Sciatic nerve (tissue), 2 donors: ENCODE results near the gene GPR156. TPM values are rescaled to one million over a fixed set of nuclear protein-coding genes. Genes with fewer than 3 reads are reported as not detected.

ENCODE experiments used
- ATAC-seq: fragments of 200-7000 bp; cut with Tn5 transposase; one replicate; pipeline ENCODE4 v1.9.1; 2020; ENCODE audit warnings: mild to moderate bottlenecking, moderate library complexity
- DNase-seq: peaks from one replicate; pipeline ENCODE4 v3.0.0-alpha.2; 2020; ENCODE audit warnings: low spot score
- intact Hi-C: fragments of 100-400 bp; cut with DNase I; formaldehyde crosslinking; loops from one replicate; pipeline ENCODE4 v1.14.2; 2022
- total RNA-seq: library from RNA; stranded (reverse); fragmentation: NEBNext Ultra II Directional; extraction: Animal tissue kit (Norgen Biotek cat#: 25700); gene quantifications from one replicate; pipeline ENCODE4 v1.2.1, GENCODE V29; 2021
- donor health status: DM: no; HTN: no; CAD: no.
- donor health status: DM: no; HTN: no; CAD: no.

The GPR156 gene
- total RNA-seq, 1 donor from 2014 or later, result 0.98 TPM

DNA sequence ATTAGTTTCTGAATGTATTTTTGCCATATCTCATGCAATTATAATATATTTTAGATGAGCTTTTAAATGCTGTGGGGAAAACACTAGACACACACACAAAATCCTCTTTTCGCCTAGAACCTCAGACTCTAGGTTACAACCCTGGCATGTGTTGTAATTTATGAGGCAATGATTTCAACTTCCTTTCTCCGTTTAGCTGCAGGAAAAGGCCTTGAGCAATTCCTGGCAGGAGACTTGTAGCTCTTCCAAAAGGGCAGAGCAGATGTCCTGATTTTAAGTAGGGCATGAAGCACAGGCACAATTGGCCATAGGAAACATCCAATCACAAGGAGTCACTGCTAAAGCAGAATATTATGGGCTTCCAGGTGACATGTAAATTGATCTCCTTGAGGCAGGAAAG lies 82.0 kb downstream of the GPR156 start:
- DNase-seq, result no peak
- intact Hi-C loops, result no loop called here
- peak; percentile 94 for ATAC-seq

DNA sequence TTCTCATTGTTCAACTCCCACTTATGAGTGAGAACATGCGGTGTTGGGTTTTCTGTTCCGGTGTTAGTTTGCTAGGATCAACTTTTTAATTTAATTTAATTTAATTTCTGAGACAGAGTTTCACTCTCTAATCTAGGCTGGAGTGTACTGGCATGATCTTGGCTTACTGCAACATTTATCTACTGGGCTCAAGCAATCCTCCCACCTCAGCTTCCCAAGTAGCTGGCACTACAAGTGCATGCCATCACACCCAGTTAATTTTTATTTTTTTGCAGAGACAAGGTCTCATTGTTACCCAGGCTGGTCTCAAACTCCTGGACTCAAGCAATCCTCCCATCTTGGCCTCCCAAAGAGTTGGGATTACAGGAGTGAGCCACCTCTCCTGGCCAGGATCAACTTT lies 82.7 kb downstream of the GPR156 start:
- intact Hi-C loops, result no loop called here
- no peak for ATAC-seq
- no peak for DNase-seq

DNA sequence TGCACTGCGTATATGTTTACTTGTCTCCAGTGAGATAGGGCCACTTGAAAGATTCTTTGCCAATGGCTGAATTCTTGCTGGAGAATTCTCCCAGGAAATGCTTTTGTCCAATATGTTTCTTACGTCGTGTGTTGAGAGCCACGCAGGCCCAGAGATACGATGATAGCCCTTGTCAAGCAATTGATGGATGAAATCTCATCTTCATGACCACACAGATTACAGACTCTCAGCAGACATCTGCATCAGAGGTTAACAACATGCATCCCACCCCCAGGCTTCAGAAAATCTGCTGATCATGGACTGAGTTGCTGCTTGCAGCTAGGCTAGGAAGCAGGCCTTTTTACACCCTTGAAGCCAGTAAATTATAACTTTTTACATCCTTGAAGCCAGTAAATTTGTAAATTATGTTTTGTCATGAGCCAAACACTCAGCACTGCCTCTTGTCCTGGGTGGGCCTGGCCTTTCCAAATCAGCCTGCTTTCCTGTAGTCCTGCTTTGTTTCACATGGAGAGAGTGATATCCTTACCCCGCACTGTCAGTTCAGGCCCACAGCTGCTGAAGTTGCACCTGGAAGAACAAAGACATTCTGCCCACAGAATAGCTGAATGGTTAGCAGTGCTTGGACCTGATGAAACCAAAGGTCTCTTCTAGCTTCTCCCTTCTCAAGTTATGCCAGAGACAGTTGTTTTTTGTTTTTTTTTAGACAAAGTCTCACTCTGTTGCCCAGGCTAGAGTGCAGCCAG lies 84.4 kb downstream of the GPR156 start:
- DNase-seq (no peak), ATAC-seq (no peak)
- intact Hi-C loops, result no loop called here

DNA sequence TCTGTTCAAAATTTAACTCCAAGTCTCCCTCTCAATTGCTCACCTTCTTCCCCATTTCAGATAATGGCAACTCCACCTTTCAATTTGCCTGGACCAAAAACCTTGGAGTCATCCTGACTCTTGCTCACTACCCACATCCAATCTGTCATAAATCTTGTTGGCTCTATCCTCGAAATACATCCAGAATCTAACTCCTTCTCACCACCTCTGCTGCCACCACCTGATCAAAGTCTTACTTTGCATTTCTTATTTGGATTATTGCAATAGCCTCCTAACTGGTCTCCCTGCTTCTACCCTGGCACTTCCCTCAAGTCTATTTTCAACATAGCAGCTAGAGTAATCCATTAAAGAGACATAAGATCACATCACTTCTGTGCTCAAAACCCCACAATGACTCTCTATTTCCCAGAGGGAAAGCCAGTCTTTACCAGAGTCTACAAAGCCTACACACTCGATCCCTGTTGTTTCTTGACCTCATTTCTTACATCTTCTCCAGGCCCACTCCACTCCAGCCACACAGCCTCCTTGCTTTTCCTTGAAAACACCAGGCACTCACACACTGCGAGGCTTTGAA lies 86.6 kb downstream of the GPR156 start:
- ATAC-seq, result no peak
- intact Hi-C loops, result loop anchor here (10.0 kb wide), 1 partner anchor 304 kb away; no protein-coding TSS in a partner anchor
- DNase-seq, result no peak

DNA sequence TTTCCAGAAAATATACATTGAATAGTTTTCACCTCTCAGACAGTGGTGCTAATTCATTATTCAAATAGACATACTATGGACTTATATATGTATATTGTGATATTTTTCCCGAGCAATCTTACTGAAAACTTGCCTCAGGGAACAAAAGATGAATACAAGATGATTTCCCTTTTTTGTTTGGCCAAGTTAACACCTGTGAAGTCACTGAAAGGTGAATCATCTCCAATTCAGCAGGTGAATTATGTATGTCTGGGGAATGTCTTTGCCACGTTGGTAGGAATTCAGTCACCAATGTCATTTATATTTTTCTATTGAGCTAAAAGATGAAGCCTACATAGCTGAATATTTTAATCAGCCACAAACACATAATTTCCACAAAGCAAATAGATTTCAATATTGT lies 88.2 kb downstream of the GPR156 start:
- DNase-seq (no peak), ATAC-seq (no peak)

DNA sequence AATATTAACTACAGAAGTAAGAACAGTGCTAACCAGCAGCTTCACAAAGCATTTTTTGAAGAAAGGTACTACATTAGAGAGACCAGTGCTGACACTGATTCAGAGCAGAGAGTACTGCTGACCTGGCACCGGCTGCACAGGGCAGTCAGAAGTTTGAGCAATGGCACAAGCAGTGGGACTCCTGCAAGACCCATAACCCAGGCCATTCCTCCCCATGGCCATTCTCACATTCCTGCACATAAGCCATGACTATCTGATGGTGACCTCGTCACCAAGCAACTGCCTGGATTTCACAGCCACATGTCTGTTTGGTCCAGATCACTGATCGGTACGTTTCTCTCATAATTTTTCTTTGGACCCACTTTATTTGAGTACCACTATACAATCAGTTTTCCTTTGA lies 88.7 kb downstream of the GPR156 start:
- intact Hi-C loops, result loop anchor here (10.0 kb wide), 1 partner anchor 302 kb away; no protein-coding TSS in a partner anchor

More for the DNA sequence above, 88.2 kb downstream of the GPR156 start:
- intact Hi-C loops, result loop anchor here (10.0 kb wide), 1 partner anchor 302 kb away; no protein-coding TSS in a partner anchor

DNA sequence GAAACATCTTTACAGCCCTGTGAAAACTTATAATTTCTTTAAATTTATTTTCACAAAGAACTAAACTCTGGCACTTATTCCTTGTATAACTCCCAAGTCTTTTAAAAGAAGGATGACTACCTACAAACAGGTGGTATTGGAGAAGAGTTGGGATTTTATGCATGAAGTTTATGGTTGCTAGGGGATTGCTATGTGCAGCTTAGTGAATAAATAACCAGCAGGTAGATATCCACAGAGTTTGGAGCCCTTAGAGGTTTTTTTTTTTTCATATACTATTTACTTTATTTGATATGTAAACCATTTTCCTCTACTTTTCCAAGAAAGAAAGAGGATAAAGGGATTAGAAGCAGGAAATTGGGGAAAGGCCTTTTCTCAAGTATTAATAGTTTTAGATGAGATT lies 91.5 kb downstream of the GPR156 start:
- DNase-seq (no peak), ATAC-seq (no peak)
- intact Hi-C loops, result loop anchor here (5.0 to 10.0 kb wide), 2 partner anchors 299 to 1574 kb away; no protein-coding TSS in a partner anchor

More for the DNA sequence above, 88.7 kb downstream of the GPR156 start:
- no peak for DNase-seq
- no peak for ATAC-seq

DNA sequence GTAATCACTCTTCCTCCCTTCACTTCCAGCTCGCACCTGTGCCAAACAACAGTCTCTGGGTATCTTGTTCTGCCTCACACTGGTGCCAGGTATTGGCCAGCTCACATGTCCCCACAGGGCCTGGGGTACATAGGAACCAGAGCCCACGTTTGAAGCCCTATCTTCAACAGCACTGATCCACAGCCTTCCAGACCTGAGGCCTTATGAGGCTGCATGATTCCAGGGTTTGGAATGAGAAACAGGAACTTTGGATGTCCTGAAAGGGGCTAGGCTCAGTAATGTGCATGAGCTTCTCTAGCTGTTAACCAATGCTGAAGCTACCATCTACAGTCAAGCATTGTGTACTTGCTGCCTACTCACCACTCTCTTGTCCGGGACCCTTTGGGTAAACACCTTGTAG lies 92.4 kb downstream of the GPR156 start:
- DNase-seq (no peak), ATAC-seq (no peak)
- intact Hi-C loops, result loop anchor here (5.0 to 10.0 kb wide), 2 partner anchors 298 to 1575 kb away; no protein-coding TSS in a partner anchor

DNA sequence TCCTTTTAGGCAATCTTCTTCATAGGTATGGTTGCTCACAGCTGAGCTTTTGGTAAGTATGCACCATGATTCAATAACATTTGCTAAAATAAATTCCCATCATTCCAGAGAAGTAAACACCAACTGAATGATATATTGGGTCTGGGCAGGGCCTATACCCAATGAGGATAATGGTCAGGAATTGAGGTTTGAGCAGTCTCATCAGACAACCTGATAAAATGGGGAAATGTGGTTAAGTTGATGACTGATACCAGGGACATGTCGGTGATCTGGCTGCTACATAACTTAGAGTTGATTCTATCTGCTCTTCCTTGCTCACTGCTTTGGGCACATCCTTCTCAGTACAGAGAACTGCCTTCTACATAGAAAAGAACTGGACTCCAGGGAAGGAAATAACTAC lies 92.9 kb downstream of the GPR156 start:
- ATAC-seq, result no peak
- intact Hi-C loops, result loop anchor here (5.0 to 10.0 kb wide), 2 partner anchors 297 to 1575 kb away; no protein-coding TSS in a partner anchor
- no peak for DNase-seq

DNA sequence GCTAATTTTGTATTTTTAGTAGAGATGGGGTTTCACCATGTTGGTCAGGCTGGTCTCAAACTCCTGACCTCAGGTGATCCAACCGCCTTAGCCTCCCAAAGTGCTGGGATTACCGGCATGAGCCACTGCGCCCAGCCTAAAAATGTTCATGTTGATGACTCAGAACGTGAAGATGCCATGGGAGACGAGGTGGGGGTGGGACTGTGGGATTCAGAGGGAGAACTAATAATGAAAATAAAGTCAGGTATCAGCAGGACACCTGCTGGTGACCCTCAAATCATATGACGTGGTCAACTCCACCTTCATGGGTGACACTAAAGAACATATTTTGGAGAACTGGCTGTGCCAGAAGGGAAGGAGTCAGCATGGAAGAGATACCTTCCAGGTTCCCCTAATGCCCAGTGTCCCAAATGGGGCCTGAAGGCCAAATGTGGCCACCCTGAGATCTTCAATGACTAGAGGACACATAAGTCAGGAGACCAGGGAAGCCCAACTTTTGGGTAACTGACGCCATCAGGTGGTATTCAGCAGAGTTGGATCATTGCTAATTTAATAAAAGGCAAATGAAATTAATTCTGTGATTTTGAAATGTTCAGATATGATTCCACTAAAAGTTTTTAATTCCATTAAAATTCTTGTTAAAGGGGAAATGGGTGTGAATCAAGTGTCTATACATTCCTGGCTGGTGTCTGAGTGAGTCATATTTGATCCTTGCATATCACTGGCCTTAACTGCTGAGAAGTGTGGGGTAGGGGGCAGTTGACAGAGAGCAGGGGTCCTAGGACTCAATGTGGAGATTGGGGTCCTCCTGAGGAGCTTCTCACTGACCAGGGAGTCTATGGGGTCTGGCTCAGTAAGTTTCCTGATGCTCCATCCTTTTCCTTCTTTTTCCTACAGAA lies 102.2 kb downstream of the GPR156 start:
- DNase-seq (no peak), ATAC-seq (no peak)
- intact Hi-C loops, result no loop called here

DNA sequence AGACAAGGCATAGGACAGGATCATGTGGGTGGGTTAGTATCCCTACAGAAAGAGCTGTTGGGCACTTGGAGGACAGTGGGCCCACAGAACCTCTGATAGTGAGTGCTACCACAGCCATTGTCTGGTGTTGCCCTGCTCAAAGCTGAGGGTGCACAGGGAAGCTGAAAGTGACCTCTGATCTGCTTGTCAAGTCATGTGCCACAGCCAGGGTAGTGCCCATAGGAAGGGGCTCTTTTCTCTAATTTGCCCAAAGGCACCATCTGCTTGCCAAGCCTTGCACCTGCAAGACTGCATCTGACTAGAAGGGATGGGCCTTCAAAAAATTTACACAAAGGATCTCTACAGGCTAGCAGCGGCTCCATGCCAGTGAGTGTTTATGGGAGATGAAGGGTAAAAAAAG lies 103.4 kb downstream of the GPR156 start:
- intact Hi-C loops, result no loop called here

DNA sequence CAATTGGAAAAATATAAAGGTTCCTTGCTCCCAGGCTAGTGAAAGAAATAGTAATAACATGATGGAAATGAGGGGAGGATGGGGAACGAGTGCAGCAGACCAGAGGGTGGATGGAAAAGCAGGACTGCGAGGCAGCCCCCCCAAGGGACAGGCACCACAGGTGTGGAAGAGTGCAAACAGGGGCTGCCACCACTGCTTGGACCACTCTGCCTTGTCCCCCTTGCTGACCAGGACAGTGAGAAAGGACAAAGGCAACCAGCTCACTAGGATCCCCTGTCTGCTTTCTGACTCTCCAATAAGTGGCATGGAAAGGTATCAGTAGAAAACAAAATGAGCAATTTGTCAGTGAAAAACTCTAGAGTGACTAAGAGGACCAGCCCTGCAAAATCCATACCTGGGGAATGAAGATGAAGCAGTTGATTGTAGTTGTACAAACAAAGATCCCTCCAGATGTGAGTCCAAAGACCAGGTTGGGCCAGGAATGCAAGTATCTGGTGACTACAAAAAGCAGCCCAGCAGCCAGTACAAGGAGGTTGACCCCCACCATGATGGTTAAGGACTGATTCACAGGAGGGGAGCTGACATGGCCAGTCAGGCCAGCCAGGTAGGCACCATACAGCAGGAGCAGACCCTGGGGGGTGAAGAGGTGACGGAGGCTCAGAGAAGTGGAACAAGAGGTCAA lies 104.2 kb downstream of the GPR156 start:
- ATAC-seq (no peak), DNase-seq (no peak)
- intact Hi-C loops, result no loop called here

More for the DNA sequence above, 103.4 kb downstream of the GPR156 start:
- ATAC-seq, result no peak
- no peak for DNase-seq

DNA sequence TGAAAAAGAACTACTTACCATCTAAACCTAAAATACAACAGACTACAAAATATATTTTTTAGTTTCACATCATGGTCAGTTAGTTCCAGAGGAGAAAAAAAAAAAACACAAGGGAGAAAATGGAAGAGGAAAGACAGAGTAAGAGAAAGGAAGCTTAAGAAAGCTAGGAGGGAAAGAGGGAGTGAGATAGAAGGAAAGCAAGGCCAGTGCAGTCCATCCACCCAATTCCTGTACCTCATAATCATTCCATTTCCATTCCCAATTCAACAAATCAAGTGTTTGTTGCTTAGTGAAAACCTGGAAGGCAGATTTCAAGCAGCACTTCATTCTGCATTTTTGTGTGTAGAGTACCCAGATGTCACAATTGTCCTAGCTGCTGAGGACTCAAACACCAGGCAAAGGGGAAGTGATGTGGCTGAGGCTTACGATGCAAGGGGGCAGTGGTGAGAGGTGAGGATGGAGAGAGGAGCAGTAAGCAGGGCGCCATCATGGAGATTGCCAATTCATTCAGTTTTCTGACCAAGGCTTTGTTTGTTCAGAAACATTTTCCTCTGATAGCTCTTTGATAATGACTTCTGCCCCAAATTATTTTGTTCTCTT lies 107.2 kb downstream of the GPR156 start:
- DNase-seq (no peak), ATAC-seq (no peak)
- intact Hi-C loops, result no loop called here

DNA sequence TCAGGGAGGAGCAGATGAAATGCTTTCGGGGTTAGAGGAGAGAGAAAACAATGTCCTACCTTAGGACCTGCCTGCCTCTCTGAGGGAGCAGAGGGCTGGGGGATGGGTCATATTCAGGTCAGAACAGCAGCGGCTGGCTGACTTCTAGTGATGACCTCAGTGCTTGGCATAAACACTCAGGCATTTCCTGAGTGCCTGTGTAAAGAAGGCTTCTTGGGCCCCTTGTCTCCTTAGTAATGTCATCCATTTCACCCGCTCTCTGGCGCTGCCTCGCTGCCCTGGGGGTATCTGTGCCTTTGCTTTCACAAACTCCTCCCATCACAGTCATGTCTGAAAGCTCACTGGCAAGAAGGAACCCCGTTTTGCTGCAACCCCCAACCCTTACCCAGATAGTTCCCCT lies 107.9 kb downstream of the GPR156 start:
- ATAC-seq, result peak; percentile 79
- intact Hi-C loops, result no loop called here
- no peak for DNase-seq

DNA sequence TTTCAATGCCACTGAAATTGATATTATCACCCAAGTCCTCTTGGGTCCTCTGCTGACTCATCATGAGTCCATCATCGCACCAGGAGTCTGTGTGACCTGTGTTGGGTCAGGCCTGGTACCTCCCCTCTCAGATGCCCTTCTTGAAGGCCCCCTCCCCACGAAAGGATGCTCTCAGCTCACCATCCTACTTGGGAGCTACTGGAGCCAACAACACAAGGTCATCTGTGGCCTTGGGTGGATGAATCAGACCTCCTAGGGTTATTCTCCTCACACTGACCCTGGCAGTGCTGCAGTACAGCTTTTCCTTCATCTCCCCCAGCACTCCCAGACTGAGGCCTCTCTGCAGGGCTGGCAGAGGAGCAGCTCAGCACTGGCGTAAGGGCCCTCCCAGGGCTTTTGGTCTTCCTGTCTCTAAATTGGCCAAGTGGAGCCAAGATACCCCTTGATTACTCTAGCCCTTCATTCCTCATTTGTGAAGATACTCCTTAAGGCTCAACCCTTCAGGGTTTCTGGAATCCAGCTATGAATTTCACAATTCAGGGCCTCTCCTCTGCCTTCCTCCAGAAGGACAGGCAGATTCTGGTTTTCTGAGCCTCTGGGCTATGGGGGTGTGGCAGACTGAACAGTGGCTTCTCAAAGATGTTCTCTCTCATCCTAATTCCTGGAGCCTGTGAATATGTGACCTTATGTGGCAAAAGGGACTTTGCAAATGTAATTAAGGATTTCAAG lies 110.0 kb downstream of the GPR156 start:
- no peak for DNase-seq
- ATAC-seq, result no peak
- intact Hi-C loops, result no loop called here

DNA sequence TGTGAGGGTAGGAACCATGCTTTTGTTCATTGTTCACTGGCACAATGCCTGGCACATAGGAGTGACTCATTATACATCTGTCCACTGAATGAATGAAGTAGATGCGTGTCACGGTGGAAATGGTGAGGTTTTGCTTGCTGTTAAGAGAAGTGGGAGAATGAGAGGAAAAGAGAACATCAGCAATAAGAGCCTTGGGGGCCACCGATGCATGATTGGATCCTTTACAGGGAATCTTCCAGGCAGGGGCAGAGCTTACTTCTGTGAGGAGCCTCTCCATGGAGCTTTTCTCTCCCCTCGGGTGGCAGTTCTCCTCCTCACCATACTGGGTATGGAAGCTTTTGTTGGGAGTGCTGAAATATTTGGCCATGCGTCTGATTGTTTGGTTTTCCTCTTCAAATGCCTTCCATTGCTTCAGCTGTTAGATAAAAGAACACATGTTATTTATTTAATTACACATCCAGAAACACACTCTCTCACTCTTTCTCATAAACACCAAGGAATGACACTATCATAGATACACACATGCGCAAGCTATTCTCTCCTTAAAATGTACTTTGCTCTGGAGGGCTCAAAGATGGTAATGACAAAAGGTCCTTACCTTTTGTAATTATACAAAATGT lies 111.9 kb downstream of the GPR156 start:
- intact Hi-C loops, result no loop called here
- DNase-seq (no peak), ATAC-seq (no peak)

DNA sequence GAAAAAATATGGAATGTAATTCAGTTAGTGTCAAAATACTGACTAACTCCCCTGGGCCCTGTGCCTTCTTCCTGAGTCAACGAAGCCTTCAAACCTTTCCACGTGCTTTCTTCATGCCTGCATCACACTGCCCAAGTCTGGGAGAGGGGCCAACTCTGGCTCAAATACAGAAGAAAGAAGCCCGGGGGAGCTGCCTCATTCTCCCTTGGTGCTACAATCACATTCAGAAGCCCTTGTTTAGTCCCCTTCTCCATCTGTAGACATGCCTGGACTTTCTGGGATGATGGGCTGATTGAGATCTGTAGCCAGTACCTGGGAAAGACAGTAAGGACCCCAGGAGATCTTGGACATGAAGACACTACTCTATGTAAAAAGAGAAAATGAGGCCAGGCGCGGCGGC lies 113.0 kb downstream of the GPR156 start:
- no peak for ATAC-seq
- intact Hi-C loops, result no loop called here
- no peak for DNase-seq
